Subcutaneous abdominal adipose tissue (tissue), 5 donors: ENCODE measurements around the gene TYROBP.
"Not testable (repeated sequence)": the region's sequence is repeated elsewhere in the genome, so short reads cannot be mapped to it uniquely, and the experiment has no call there.

Experiments
- H3K27ac ChIP-seq: one replicate; pipeline ENCODE4 v1.7.0; 2013; ENCODE audit warnings: low read depth, mild to moderate bottlenecking, inconsistent platforms, low read length, moderate library complexity
- H3K27me3 ChIP-seq, 5 donors: one replicate each; pipeline ENCODE4 v1.7.0; 2013; ENCODE audit warnings: low read length in 5 of 5, inconsistent platforms in 1 of 5; ENCODE audit not compliant: control insufficient read depth in 5 of 5, insufficient read depth in 4 of 5
- H3K36me3 ChIP-seq, 5 donors: one replicate each; pipeline ENCODE4 v1.7.0; 2013; ENCODE audit warnings: low read length in 5 of 5; ENCODE audit not compliant: control insufficient read depth in 5 of 5, insufficient read depth in 5 of 5
- H3K4me1 ChIP-seq, 5 donors: one replicate each; pipeline ENCODE4 v1.7.0; 2013; ENCODE audit warnings: low read length in 5 of 5, mild to moderate bottlenecking in 3 of 5, moderate library complexity in 1 of 5; ENCODE audit not compliant: control insufficient read depth in 5 of 5, insufficient read depth in 5 of 5
- H3K4me3 ChIP-seq, 5 donors: one replicate each; pipeline ENCODE4 v1.7.0; 2013; ENCODE audit warnings: low read length in 5 of 5, low read depth in 1 of 5
- H3K9ac ChIP-seq, 5 donors: one replicate each; pipeline ENCODE4 v1.7.0; 2013; ENCODE audit warnings: low read length in 5 of 5, mild to moderate bottlenecking in 4 of 5, moderate library complexity in 3 of 5
- H3K9me3 ChIP-seq, 5 donors: one replicate each; pipeline ENCODE4 v1.7.0; 2013; ENCODE audit warnings: low read length in 5 of 5; ENCODE audit not compliant: control insufficient read depth in 5 of 5
- donor health status: healthy.
- donor health status: healthy.
- donor health status: healthy.
- donor health status: healthy.
- donor health status: healthy.

The TYROBP gene

GRCh38 chr19:35901854-35902661, 6.0 kb downstream of the TYROBP start, which contains the start of gene HCST:
Gene HCST, plus strand, starts transcription at chr19:35902529. Its CDS starts 65 bp downstream, at chr19:35902594.
- Histone ChIP-seq H3K9ac (peak within 1 kb of the TSS in 4 of 5 donors; percentile 48 to 95 (median 78)), H3K27me3 (no peaks in the 10 kb centered on the region), H3K27ac (peak within 1 kb of the TSS; percentile 86), H3K4me1 (peaks cover 2 to 76% (median 59%) of the 10 kb centered on the region in 5 donors), H3K4me3 (peak within 1 kb of the TSS; percentile 29 to 90 (median 53)), H3K9me3 (no peaks in the 10 kb centered on the region), H3K36me3 (peaks cover 0 to 12% (median 7%) of the 10 kb centered on the region in 5 donors)

DNA sequence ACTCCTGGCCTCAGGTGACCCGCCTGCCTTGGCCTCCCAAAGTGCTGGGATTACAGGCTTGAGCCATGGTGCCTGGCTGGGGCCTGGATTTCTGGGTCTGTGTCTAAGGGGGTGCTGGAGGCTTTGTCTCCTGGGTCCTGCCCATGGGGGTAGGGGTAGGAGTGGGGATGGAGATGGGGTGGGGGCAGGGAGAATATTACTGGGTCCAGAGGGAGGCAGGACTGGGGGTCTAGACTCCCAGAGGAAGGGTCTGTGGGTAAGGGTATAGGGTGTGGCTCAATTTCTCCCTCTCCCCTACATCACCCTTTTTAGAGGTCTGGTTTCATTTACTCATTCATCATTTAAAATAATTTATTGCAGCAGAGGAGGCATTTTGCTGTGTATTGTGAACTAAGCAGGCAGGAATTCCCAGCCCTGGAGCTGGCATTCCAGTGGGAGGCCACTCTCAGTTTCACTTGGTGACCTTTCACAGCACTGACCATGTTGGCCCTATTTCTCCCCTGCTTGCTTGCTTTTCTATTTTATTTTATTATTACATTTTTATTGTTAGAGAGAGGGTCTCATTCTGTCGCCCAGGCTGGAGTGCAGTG, 6.9 kb downstream of the TYROBP start:
- Histone ChIP-seq H3K4me1 (peaks cover 2 to 67% (median 50%) of the 10 kb centered on the region in 5 donors), H3K4me3 (peak overlapping the region; percentile 53 to 90 (median 80)), H3K9me3 (no peaks in the 10 kb centered on the region), H3K27ac (peak overlapping the region; percentile 86), H3K9ac (peak overlapping the region in 3 of 5 donors; percentile 77 to 95 (median 93)), H3K27me3 (no peaks in the 10 kb centered on the region), H3K36me3 (peaks cover 0 to 19% (median 16%) of the 10 kb centered on the region in 5 donors)

DNA sequence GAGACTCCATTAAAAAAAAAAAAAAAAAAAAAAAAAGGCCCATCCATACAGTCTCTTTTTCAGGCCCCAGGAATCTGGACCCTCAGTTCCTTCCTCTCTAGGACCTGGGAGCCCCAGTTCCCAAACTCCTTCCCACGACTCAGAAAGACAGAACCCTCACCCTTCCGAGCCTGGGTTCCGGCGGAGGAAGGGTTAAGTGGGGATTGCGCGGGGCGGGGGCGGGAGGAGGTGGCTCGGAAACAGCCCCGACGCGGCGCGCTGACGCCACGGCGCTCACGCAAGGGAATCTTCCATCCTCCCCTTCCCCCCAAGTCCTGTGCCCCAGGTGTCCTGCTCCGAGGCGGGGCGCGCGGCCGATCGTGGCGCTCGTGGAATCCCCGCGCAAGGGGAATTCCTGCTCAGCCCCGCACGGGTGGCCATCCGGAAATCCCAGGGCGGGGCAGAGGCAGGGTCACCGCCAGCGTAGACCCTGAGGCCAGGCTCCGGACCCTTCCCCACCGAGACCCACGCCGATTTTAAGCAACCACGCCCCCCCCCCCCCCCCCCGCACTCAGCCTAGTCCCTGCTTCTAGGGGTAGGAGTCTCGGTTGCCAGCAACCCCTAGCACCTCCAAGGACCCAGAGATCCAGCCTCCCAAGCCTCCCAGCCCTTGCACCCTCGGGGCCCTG, 8.4 kb downstream of the TYROBP start:
- H3K4me1 ChIP-seq: peaks cover 2 to 66% (median 44%) of the 10 kb centered on the region in 5 donors
- H3K9me3 ChIP-seq: no peaks in the 10 kb centered on the region
- no peaks in the 10 kb centered on the region for H3K27me3 ChIP-seq
- H3K27ac ChIP-seq: peak overlapping the region; percentile 86
- peak overlapping the region; percentile 73 to 95 (median 93) for H3K9ac ChIP-seq
- peak overlapping the region; percentile 75 to 90 (median 80) for H3K4me3 ChIP-seq
- H3K36me3 ChIP-seq: peaks cover 0 to 34% (median 23%) of the 10 kb centered on the region in 5 donors

DNA sequence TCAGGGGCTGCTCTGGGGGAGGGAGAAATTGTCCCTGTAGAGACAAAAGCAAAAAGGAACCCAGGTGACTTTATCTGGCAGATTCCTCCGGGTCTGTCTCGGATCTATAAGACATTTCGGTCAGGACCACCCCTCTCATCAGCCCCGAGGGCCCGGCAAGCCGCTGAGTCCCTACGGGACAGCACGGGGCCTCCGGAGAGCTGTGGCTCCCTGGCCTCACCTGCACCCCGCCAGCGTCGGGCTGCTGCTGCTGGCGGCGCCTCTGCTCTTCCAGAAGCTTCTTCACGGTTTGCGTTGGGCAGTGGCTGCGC, 9.6 kb downstream of the TYROBP start:
- H3K36me3 ChIP-seq: peaks cover 0 to 45% (median 30%) of the 10 kb centered on the region in 5 donors
- peak overlapping the region; percentile 73 to 93 (median 79) for H3K9ac ChIP-seq
- no peaks in the 10 kb centered on the region for H3K27me3 ChIP-seq
- no peaks in the 10 kb centered on the region for H3K9me3 ChIP-seq
- H3K4me1 ChIP-seq: peaks cover 2 to 56% (median 40%) of the 10 kb centered on the region in 5 donors
- peak overlapping the region; percentile 86 for H3K27ac ChIP-seq
- peak overlapping the region; percentile 75 to 90 (median 80) for H3K4me3 ChIP-seq

DNA sequence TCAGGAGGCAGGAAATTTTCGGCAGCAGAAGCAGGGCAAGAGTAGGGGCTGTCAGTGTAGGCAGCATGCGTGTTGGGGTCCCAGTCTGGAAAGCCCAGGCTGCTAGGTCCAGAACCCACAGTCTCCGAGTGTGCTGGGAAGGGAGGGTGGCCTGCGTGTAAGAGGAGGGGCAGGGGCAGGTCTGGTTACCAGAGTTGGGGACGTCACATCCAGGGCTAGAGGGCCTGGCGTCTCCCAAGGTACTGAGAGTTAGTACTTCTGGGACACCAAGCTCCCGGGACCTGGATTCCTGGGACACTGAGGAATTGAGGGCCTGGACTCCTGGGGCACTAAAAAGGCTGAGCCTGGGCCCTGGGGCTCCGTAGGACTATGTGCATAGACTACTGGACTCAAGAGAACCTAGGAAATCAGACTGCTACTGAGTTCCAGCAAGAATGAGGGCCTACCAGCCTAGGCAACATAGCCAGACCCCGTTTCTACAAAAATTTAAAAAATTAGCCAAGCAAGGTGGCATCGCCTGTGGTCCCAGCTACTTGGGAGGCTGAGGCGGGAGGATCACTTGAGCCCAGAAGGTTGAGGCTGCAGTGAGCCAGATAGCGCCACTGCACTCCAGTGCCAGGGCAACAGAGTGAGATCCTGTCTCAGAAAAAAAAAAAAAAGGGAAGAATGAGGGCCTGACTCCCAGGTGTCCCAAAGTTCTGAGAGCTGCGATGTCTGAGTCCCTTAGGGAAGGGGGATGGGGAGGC, 10.2 kb downstream of the TYROBP start:
- H3K4me3 ChIP-seq: peak overlapping the region; percentile 59 to 90 (median 80)
- H3K27ac ChIP-seq: peak overlapping the region; percentile 86
- peak overlapping the region; percentile 73 to 93 (median 79) for H3K9ac ChIP-seq
- H3K36me3 ChIP-seq: peaks cover 3 to 51% (median 34%) of the 10 kb centered on the region in 5 donors
- H3K27me3 ChIP-seq: no peaks in the 10 kb centered on the region
- no peaks in the 10 kb centered on the region for H3K9me3 ChIP-seq
- peaks cover 2 to 50% (median 35%) of the 10 kb centered on the region in 5 donors for H3K4me1 ChIP-seq

DNA sequence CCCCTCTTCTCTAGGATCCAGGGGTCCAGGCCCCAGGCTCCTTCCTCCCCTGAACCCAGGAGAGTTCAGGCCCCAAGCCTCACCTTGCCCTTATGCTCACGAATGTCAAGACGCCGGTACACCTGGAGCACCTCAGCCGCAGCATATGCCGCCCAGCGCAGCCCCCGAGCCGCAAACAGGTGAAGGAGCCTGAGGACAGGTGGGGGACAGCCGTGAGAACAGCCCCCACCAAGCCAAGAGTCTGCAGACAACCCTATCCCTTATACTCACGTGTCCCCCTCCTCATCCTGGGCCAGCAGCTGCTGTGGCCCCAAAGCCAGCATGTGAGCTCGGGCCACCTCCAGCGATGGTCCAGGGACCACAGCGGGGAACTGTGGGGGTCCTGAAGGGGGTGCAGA, 11.5 kb downstream of the TYROBP start:
- H3K9me3 ChIP-seq: no peaks in the 10 kb centered on the region
- no peak overlapping the region for H3K9ac ChIP-seq
- H3K27me3 ChIP-seq: no peaks in the 10 kb centered on the region
- H3K36me3 ChIP-seq: peaks cover 3 to 60% (median 40%) of the 10 kb centered on the region in 5 donors
- H3K4me3 ChIP-seq: no peak overlapping the region
- H3K4me1 ChIP-seq: peaks cover 0 to 38% (median 26%) of the 10 kb centered on the region in 5 donors
- no peak overlapping the region for H3K27ac ChIP-seq

- Histone ChIP-seq H3K36me3 (peaks cover 4 to 65% (median 41%) of the 10 kb centered on the region in 5 donors), H3K4me3 (no peak overlapping the region)
Measured at GRCh38 chr19:35895911-35896642, 12.0 kb downstream of the TYROBP start.

DNA sequence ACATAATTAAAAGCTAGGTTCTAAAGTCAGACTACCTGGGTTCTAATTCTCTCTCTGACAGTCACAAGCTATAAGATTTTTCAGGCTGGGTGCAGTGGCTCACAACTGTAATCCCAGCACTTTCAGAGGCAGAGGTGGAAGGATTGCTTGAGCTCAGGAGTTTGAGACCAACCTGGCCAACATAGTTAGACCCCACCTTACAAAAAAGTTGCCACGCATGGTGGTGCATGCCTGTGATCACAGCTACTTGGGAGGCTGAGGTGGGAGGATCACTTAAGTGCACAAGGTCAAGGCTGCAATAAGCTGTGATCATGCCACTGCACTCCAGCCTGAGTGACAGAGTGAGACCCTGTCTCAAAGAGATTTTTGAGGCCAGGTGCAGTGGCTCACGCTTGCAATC, 13.8 kb downstream of the TYROBP start:
- Histone ChIP-seq H3K27me3 (no peaks in the 10 kb centered on the region), H3K9me3 (no peaks in the 10 kb centered on the region), H3K4me3 (no peak overlapping the region), H3K9ac (no peak overlapping the region), H3K4me1 (peaks cover 0 to 20% (median 16%) of the 10 kb centered on the region in 5 donors), H3K27ac (no peak overlapping the region), H3K36me3 (peaks cover 7 to 82% (median 57%) of the 10 kb centered on the region in 5 donors)

More at GRCh38 chr19:35895911-35896642, 12.0 kb downstream of the TYROBP start:
- Histone ChIP-seq H3K9me3 (no peaks in the 10 kb centered on the region), H3K9ac (no peak overlapping the region), H3K4me1 (peaks cover 0 to 32% (median 21%) of the 10 kb centered on the region in 5 donors), H3K27ac (no peak overlapping the region), H3K27me3 (no peaks in the 10 kb centered on the region)

DNA sequence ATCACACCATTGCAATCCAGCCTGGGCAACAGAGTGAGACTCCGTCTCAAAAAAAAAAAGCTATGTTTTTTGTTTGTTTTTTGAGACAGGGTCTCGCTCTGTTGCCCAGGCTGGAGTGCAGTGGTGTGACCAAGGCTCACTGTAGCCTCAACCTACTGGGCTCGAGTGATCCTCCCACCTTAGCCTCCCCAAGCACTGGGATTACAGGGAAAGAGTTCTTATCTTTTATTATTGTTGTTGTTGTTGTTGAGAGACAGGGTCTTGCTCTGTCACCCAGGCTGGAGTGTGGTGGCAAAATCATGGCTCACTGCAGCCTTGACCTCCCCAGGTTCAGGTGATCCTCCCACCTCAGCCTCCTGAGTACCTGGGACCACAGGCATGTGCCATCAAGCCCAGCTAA, 16.3 kb downstream of the TYROBP start:
- not testable (repeated sequence) for H3K27me3 ChIP-seq, H3K4me1 ChIP-seq, H3K27ac ChIP-seq, H3K9ac ChIP-seq, H3K4me3 ChIP-seq, H3K9me3 ChIP-seq
- peaks cover 7 to 93% (median 69%) of the 10 kb centered on the region in 5 donors for H3K36me3 ChIP-seq
